ENCODE results near the gene AKTIP. TPM values are rescaled to one million over a fixed set of nuclear protein-coding genes. Genes with fewer than 3 reads are reported as not detected.

AKTIP gene
- total RNA-seq, 1 experiment from 2014 or later: 26.1 TPM

DNA sequence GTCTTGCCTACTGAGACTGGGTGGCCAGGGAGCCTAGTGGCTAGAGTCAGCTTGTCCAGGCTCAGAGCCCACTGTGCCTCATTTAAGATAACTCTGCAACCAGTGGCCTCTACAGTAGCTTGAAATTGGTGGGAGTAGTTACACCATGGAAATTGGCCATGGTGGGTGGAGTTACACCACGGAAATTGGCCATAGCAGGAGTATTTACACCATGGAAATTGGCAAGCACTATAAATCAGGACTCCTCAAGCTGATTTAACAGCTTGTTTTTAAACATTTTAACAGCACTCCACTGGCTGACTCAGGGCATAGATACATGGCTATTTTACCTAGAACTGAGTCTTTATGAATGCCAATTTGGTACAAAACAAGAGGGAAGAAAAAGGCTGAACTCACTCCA lies 27.7 kb upstream of the AKTIP start:
- H3K27ac ChIP-seq (ENCODE audit: low read length): no peak overlapping the region
- H3K27me3 ChIP-seq (ENCODE audit: control insufficient read depth, insufficient read depth, low read length): no peaks in the 10 kb centered on the region
- intact Hi-C loops (cut with micrococcal nuclease; ENCODE audit: unreplicated experiment) (no loop called here), in situ Hi-C loops (cut with HindIII; ENCODE audit: low pct_unique_long_range_greater_than_20kb, low sequenced_read_pairs) (no loop called here)
- no peaks in the 10 kb centered on the region for H3K4me1 ChIP-seq (ENCODE audit: control insufficient read depth, insufficient read depth, low read length)
- no peaks in the 10 kb centered on the region for H3K9me3 ChIP-seq (ENCODE audit: control insufficient read depth, insufficient read depth, low read depth, low read length)
- no peak for TF ChIP-seq SIN3A (IDR thresholded peaks at IDR 0.05; ENCODE audit: borderline replicate concordance, insufficient read depth, low read depth, low read length)
- TF ChIP-seq, protein P1, sequence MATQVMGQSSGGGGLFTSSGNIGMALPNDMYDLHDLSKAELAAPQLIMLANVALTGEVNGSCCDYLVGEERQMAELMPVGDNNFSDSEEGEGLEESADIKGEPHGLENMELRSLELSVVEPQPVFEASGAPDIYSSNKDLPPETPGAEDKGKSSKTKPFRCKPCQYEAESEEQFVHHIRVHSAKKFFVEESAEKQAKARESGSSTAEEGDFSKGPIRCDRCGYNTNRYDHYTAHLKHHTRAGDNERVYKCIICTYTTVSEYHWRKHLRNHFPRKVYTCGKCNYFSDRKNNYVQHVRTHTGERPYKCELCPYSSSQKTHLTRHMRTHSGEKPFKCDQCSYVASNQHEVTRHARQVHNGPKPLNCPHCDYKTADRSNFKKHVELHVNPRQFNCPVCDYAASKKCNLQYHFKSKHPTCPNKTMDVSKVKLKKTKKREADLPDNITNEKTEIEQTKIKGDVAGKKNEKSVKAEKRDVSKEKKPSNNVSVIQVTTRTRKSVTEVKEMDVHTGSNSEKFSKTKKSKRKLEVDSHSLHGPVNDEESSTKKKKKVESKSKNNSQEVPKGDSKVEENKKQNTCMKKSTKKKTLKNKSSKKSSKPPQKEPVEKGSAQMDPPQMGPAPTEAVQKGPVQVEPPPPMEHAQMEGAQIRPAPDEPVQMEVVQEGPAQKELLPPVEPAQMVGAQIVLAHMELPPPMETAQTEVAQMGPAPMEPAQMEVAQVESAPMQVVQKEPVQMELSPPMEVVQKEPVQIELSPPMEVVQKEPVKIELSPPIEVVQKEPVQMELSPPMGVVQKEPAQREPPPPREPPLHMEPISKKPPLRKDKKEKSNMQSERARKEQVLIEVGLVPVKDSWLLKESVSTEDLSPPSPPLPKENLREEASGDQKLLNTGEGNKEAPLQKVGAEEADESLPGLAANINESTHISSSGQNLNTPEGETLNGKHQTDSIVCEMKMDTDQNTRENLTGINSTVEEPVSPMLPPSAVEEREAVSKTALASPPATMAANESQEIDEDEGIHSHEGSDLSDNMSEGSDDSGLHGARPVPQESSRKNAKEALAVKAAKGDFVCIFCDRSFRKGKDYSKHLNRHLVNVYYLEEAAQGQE (IDR thresholded peaks at IDR 0.05; ENCODE audit: insufficient read depth in 1 of 2, low read depth in 2 of 2, low read length in 1 of 2): no peak
- TF ChIP-seq, protein P2, sequence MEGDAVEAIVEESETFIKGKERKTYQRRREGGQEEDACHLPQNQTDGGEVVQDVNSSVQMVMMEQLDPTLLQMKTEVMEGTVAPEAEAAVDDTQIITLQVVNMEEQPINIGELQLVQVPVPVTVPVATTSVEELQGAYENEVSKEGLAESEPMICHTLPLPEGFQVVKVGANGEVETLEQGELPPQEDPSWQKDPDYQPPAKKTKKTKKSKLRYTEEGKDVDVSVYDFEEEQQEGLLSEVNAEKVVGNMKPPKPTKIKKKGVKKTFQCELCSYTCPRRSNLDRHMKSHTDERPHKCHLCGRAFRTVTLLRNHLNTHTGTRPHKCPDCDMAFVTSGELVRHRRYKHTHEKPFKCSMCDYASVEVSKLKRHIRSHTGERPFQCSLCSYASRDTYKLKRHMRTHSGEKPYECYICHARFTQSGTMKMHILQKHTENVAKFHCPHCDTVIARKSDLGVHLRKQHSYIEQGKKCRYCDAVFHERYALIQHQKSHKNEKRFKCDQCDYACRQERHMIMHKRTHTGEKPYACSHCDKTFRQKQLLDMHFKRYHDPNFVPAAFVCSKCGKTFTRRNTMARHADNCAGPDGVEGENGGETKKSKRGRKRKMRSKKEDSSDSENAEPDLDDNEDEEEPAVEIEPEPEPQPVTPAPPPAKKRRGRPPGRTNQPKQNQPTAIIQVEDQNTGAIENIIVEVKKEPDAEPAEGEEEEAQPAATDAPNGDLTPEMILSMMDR (IDR thresholded peaks at IDR 0.05): no peak
- no peak for TF ChIP-seq TCF7L2 (IDR thresholded peaks at IDR 0.05; ENCODE audit: low read depth, low read length)
- no peak for TF ChIP-seq POLR2AphosphoS5 (IDR thresholded peaks at IDR 0.05; ENCODE audit: low read depth, low read length)
- ATAC-seq (no peak), DNase-seq (ENCODE audit: low read depth, low spot score) (no peak)
- H3K4me3 ChIP-seq (ENCODE audit: low read depth in 2 of 2, low read length in 2 of 2): no peak overlapping the region
- no peaks in the 10 kb centered on the region for H3K36me3 ChIP-seq (ENCODE audit: control insufficient read depth, insufficient read depth, low read length)
- BruUV-seq (replicated peaks): no TSS peak
- POLR2A ChIA-PET: no interaction called here
- CTCF ChIA-PET: no interaction called here

DNA sequence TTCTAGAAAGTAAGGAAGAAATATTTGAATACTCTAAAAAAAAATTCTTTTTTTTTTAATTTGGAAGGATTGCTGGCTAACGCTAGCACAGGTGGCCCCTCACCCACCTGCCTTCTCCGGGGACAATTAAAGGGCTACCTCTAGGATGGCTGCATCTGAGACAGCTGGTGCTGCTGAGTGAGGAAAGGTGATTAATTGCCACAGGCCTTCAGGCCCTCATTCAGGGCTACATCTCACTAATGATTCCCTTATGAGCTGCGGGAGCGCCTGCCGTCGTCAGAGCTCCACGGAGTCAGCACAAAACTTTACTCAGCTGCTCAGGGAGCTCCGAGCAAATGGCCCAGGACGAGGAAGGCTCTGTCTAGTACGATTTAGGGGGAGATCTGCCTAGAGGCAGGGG lies 27.0 kb upstream of the AKTIP start:
- no peak for ATAC-seq
- CTCF ChIA-PET: no interaction called here

More for the DNA sequence above, 27.0 kb upstream of the AKTIP start:
- DNase-seq (ENCODE audit: low read depth, low spot score): no peak
- intact Hi-C loops (cut with micrococcal nuclease; ENCODE audit: unreplicated experiment): no loop called here
- BruUV-seq (replicated peaks): no TSS peak
- H3K27ac ChIP-seq (ENCODE audit: low read length): no peak overlapping the region
- no peaks in the 10 kb centered on the region for H3K36me3 ChIP-seq (ENCODE audit: control insufficient read depth, insufficient read depth, low read length)
- in situ Hi-C loops (cut with HindIII; ENCODE audit: low pct_unique_long_range_greater_than_20kb, low sequenced_read_pairs): no loop called here
- no peaks in the 10 kb centered on the region for H3K4me1 ChIP-seq (ENCODE audit: control insufficient read depth, insufficient read depth, low read length)
- no peaks in the 10 kb centered on the region for H3K9me3 ChIP-seq (ENCODE audit: control insufficient read depth, insufficient read depth, low read depth, low read length)
- POLR2A ChIA-PET: no interaction called here
- TF ChIP-seq SIN3A (IDR thresholded peaks at IDR 0.05; ENCODE audit: borderline replicate concordance, insufficient read depth, low read depth, low read length) (no peak), POLR2AphosphoS5 (IDR thresholded peaks at IDR 0.05; ENCODE audit: low read depth, low read length) (no peak), TCF7L2 (IDR thresholded peaks at IDR 0.05; ENCODE audit: low read depth, low read length) (no peak)
- TF ChIP-seq, protein P1 (IDR thresholded peaks at IDR 0.05; ENCODE audit: insufficient read depth in 1 of 2, low read depth in 2 of 2, low read length in 1 of 2): no peak
- TF ChIP-seq, protein P2 (IDR thresholded peaks at IDR 0.05): no peak
- H3K27me3 ChIP-seq (ENCODE audit: control insufficient read depth, insufficient read depth, low read length): no peaks in the 10 kb centered on the region
- no peak overlapping the region for H3K4me3 ChIP-seq (ENCODE audit: low read depth in 2 of 2, low read length in 2 of 2)

Data from Panc1 (cell line).